GM12865 (cell line): ENCODE measurements around the gene TENM3.

ENCODE experiments used
- DNase-seq: peaks from one replicate; pipeline ENCODE4 v3.0.0; 2010; ENCODE audit warnings: low read depth
- H3K4me3 ChIP-seq: 2 replicates; pipeline ENCODE4 v1.5.1; 2011; ENCODE audit warnings: mild to moderate bottlenecking, low read depth, low read length, control low read depth
- CTCF ChIP-seq: IDR thresholded peaks from 2 replicates; pipeline ENCODE4 v1.5.1; 2011; ENCODE audit warnings: low read length, control low read depth, low read depth, inconsistent platforms; ENCODE audit not compliant: insufficient read depth; ENCODE audit errors: missing control alignments

Gene TENM3

DNA sequence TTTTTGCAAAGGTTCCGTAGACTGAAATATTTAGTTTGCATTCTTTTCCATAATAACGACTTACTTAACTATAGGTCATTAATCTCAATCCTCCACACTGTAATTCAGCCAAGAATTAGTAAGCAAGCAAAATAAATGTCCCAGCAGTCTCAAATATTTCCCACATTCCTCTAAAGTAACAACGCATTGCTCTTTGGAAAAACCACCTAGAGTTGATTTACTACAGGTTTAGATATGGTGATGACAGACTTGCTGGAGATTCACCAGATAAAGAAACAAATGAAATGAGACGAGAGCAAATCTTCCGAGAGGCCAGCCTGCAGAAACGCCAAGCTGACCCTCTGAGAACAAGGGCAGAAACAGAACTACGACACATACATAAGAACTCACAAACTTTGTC lies 28.9 kb downstream of the TENM3 start:
- no peak for TF ChIP-seq CTCF
- DNase-seq, result no peak
- no peak overlapping the region for H3K4me3 ChIP-seq

GRCh38 chr4:182273191-182273935 lies 30.2 kb downstream of the TENM3 start:
- no peak overlapping the region for H3K4me3 ChIP-seq
- no peak for DNase-seq
- no peak for TF ChIP-seq CTCF

GRCh38 chr4:182276210-182277109 lies 33.3 kb downstream of the TENM3 start:
- no peak for TF ChIP-seq CTCF
- DNase-seq, result no peak
- no peak overlapping the region for H3K4me3 ChIP-seq

GRCh38 chr4:182277377-182277776 lies 34.2 kb downstream of the TENM3 start:
- H3K4me3 ChIP-seq, result no peak overlapping the region
- no peak for TF ChIP-seq CTCF
- DNase-seq, result no peak

DNA sequence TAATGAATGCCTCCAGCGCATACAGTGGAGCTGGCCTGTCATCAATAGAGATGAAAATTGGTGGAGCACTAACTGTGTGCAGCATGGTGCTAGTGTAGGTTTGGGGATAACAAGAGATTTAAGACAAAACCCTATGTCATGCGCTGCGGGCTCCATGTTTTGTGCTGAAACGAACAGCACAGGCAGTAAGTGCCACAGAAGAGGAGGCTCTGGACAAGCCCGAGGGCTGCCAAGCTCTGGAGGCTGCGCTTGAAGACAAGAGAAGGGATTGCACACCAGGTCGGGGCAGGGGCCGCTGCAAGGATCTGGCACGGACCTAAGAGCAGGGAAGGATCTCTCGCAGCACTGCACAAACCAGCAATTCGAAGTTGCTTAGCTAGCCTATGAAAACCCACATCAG lies 35.5 kb downstream of the TENM3 start:
- H3K4me3 ChIP-seq, result no peak overlapping the region
- no peak for DNase-seq
- no peak for TF ChIP-seq CTCF

DNA sequence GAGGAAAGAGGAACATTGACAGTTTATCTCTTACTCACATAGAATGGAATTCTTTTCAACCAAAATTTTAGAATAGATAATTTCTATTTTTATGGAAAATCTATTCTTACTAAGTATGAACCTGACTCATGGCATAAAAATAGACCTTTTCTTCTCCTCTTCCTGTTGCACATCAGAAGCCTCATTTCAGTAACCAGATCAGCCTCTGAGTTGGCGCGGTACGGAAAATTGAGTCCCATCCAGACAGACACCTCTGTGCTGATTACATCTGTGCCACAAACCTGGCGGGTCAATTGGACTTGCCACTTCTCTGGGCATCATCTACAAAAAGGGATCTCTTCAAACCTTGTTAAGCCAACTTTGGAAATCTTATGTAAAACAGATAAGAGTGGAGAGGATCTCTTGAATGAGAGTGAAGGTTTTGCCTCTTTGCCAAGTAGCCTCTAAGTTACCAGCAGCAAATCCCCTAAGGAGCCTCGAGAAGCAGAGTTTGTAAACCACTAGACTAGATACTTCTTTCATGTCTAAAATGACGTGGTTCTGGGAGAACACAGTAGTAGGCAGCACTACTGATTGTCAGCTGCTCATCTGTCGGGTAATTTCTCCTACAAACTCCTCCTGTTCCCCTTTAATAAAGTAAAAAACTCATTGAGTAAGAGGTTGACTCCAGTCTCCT lies 37.4 kb downstream of the TENM3 start:
- no peak for DNase-seq
- no peak for TF ChIP-seq CTCF
- H3K4me3 ChIP-seq, result no peak overlapping the region
